Retinal pigment epithelial cell (primary cell): ENCODE data around the gene AP2S1.
"Not testable (repeated sequence)": the region's sequence is repeated elsewhere in the genome, so short reads cannot be mapped to it uniquely, and the experiment has no call there.

Experiments
- DNase-seq: peaks from one replicate; pipeline ENCODE4 v3.0.0-alpha.2; 2010; ENCODE audit warnings: low read depth
- H3K4me3 ChIP-seq: 2 replicates; pipeline ENCODE4 v1.5.1; 2011; ENCODE audit warnings: mild to moderate bottlenecking, low read length, control low read depth, moderate library complexity
- CTCF ChIP-seq: conservative IDR thresholded peaks from 2 replicates; pipeline ENCODE4 v1.5.1; 2011; ENCODE audit warnings: low read depth, low read length, control low read depth, inconsistent platforms

Gene AP2S1

GRCh38 chr19:46878613-46879375 lies 28.1 kb upstream of the AP2S1 start:
- DNase-seq, result peak; percentile 57
- H3K4me3 ChIP-seq, result no peak overlapping the region
- no peak for TF ChIP-seq CTCF

- no peak overlapping the region for H3K4me3 ChIP-seq
- DNase-seq, result no peak
- TF ChIP-seq CTCF, result no peak
These were observed 25.0 kb upstream of the AP2S1 start for GRCh38 chr19:46875657-46876056.

GRCh38 chr19:46875234-46875633 lies 24.6 kb upstream of the AP2S1 start:
- H3K4me3 ChIP-seq, result no peak overlapping the region
- TF ChIP-seq CTCF, result no peak
- DNase-seq, result no peak

- no peak for TF ChIP-seq CTCF
- DNase-seq, result no peak
- H3K4me3 ChIP-seq, result no peak overlapping the region
These were observed 22.3 kb upstream of the AP2S1 start for GRCh38 chr19:46872967-46873366.

- H3K4me3 ChIP-seq, DNase-seq: not testable (repeated sequence)
These were observed 20.5 kb upstream of the AP2S1 start for GRCh38 chr19:46871173-46871572.

GRCh38 chr19:46868025-46868802 lies 17.6 kb upstream of the AP2S1 start:
- TF ChIP-seq CTCF, result no peak
- no peak for DNase-seq
- no peak overlapping the region for H3K4me3 ChIP-seq

- no peak for TF ChIP-seq CTCF
- no peak overlapping the region for H3K4me3 ChIP-seq
- DNase-seq, result no peak
These were observed 16.5 kb upstream of the AP2S1 start for GRCh38 chr19:46867170-46867569.
